H9 (cell line): ENCODE data around the gene RARB. TPM values are rescaled to one million over a fixed set of nuclear protein-coding genes. Genes with fewer than 3 reads are reported as not detected.

Experiments
- DNase-seq: peaks from one replicate; pipeline ENCODE4 v3.0.0-alpha.2; 2017
- H2AFZ ChIP-seq: one replicate; pipeline ENCODE4 v1.6.1; 2013; ENCODE audit warnings: mild to moderate bottlenecking, low read length, control low read depth, moderate library complexity
- H2AK5ac ChIP-seq: 2 replicates; pipeline ENCODE4 v1.6.1; 2013; ENCODE audit warnings: low read length, control low read depth, mixed read lengths; ENCODE audit not compliant: insufficient read length
- H2BK120ac ChIP-seq: one replicate; pipeline ENCODE4 v1.6.1; 2013; ENCODE audit warnings: low read depth, mild to moderate bottlenecking, low read length, control low read depth, inconsistent platforms; ENCODE audit not compliant: poor library complexity, severe bottlenecking
- H2BK12ac ChIP-seq: 2 replicates; pipeline ENCODE4 v1.6.1; 2013; ENCODE audit warnings: low read length, control low read depth, mixed read lengths, low read depth; ENCODE audit not compliant: insufficient read length
- H2BK15ac ChIP-seq: 2 replicates; pipeline ENCODE4 v1.6.1; 2013; ENCODE audit warnings: low read depth, low read length, control low read depth
- H2BK20ac ChIP-seq: one replicate; pipeline ENCODE4 v1.6.1; 2013; ENCODE audit warnings: low read depth, mild to moderate bottlenecking, low read length, control low read depth, inconsistent platforms; ENCODE audit not compliant: poor library complexity, severe bottlenecking
- H2BK5ac ChIP-seq: 2 replicates; pipeline ENCODE4 v1.6.1; 2013; ENCODE audit warnings: low read length, control low read depth, mixed read lengths; ENCODE audit not compliant: insufficient read length
- H3K14ac ChIP-seq: 2 replicates; pipeline ENCODE4 v1.6.1; 2013; ENCODE audit warnings: low read length, control low read depth; ENCODE audit not compliant: insufficient read depth
- H3K18ac ChIP-seq: 2 replicates; pipeline ENCODE4 v1.6.1; 2013; ENCODE audit warnings: low read depth, mild to moderate bottlenecking, mixed read lengths, low read length, control low read depth; ENCODE audit not compliant: insufficient read length
- H3K23ac ChIP-seq: 2 replicates; pipeline ENCODE4 v1.6.1; 2013; ENCODE audit warnings: low read length, control low read depth, mixed read lengths, low read depth; ENCODE audit not compliant: insufficient read length
- H3K23me2 ChIP-seq: 2 replicates; pipeline ENCODE4 v1.6.1; 2013; ENCODE audit warnings: low read depth, mild to moderate bottlenecking, mixed read lengths, low read length, control low read depth; ENCODE audit not compliant: insufficient read length, poor library complexity, severe bottlenecking
- H3K27ac ChIP-seq: 2 replicates; pipeline ENCODE4 v1.5.1; 2013; ENCODE audit warnings: low read length, control low read depth, mixed read lengths, low read depth; ENCODE audit not compliant: insufficient read length
- H3K27me3 ChIP-seq: 2 replicates; pipeline ENCODE4 v1.6.1; 2013; ENCODE audit warnings: low read length, control low read depth, inconsistent platforms; ENCODE audit not compliant: insufficient read depth
- H3K4ac ChIP-seq: 2 replicates; pipeline ENCODE4 v1.6.1; 2013; ENCODE audit warnings: low read depth, mild to moderate bottlenecking, control low read depth, inconsistent platforms, low read length, moderate library complexity
- H3K4me1 ChIP-seq: 2 replicates; pipeline ENCODE4 v1.6.1; 2013; ENCODE audit warnings: low read length, control low read depth, inconsistent platforms; ENCODE audit not compliant: insufficient read depth
- H3K4me2 ChIP-seq: 2 replicates; pipeline ENCODE4 v1.6.1; 2013; ENCODE audit warnings: low read length, control low read depth, mixed read lengths; ENCODE audit not compliant: insufficient read length, insufficient read depth
- H3K56ac ChIP-seq: 2 replicates; pipeline ENCODE4 v1.6.1; 2013; ENCODE audit warnings: low read depth, mild to moderate bottlenecking, mixed read lengths, low read length, control low read depth; ENCODE audit not compliant: insufficient read length
- H3K79me1 ChIP-seq: 2 replicates; pipeline ENCODE4 v1.6.1; 2013; ENCODE audit warnings: low read depth, mild to moderate bottlenecking, moderate library complexity, low read length, control low read depth, inconsistent platforms; ENCODE audit not compliant: insufficient read depth, poor library complexity, severe bottlenecking
- H3K79me2 ChIP-seq: 2 replicates; pipeline ENCODE4 v1.6.1; 2013; ENCODE audit warnings: low read length, control low read depth, inconsistent platforms; ENCODE audit not compliant: insufficient read depth
- H3K9ac ChIP-seq: 2 replicates; pipeline ENCODE4 v1.6.1; 2013; ENCODE audit warnings: low read length, control low read depth, mixed read lengths; ENCODE audit not compliant: insufficient read length; ENCODE audit errors: extremely low read depth
- H3K9me3 ChIP-seq: one replicate; pipeline ENCODE4 v1.6.1; 2013; ENCODE audit warnings: low read depth, low read length, inconsistent platforms; ENCODE audit not compliant: control insufficient read depth
- H3T11ph ChIP-seq: one replicate; pipeline ENCODE4 v1.6.1; 2013; ENCODE audit warnings: mild to moderate bottlenecking, low read length, control low read depth, inconsistent platforms
- H4K20me1 ChIP-seq: one replicate; pipeline ENCODE4 v1.6.1; 2013; ENCODE audit not compliant: control insufficient read depth, insufficient read length, insufficient read depth
- H4K5ac ChIP-seq: 2 replicates; pipeline ENCODE4 v1.6.1; 2013; ENCODE audit warnings: low read depth, mild to moderate bottlenecking, mixed read lengths, low read length, control low read depth; ENCODE audit not compliant: insufficient read length
- H4K8ac ChIP-seq: replicated peaks from 2 replicates; pipeline ENCODE4 v1.6.1; 2013; ENCODE audit warnings: low read length, control low read depth, mixed read lengths, low read depth; ENCODE audit not compliant: insufficient read length
- H4K91ac ChIP-seq: 2 replicates; pipeline ENCODE4 v1.6.1; 2013; ENCODE audit warnings: low read depth, mild to moderate bottlenecking, moderate library complexity, mixed read lengths, low read length, control low read depth; ENCODE audit not compliant: insufficient read length
- H3K27ac Mint-ChIP-seq, 3 experiments: 2 replicates in 2 of 3; 3 replicates in 1 of 3; pipeline ENCODE4 v1.8.0; 2020 to 2021; ENCODE audit warnings: mixed read lengths in 3 of 3, mild to moderate bottlenecking in 1 of 3, moderate library complexity in 1 of 3
- H3K27me3 Mint-ChIP-seq: 2 replicates; pipeline ENCODE4 v1.8.0; 2021; ENCODE audit warnings: low read depth, mild to moderate bottlenecking, moderate library complexity, mixed read lengths
- H3K36me3 Mint-ChIP-seq, 3 experiments: 2 replicates in 2 of 3; 3 replicates in 1 of 3; pipeline ENCODE4 v1.8.0; 2020 to 2021; ENCODE audit warnings: low read depth in 3 of 3, mixed read lengths in 3 of 3; ENCODE audit not compliant: insufficient read depth in 1 of 3
- H3K4me1 Mint-ChIP-seq, 2 experiments: 2 replicates each; pipeline ENCODE4 v1.8.0; 2020; ENCODE audit warnings: mixed read lengths in 2 of 2
- H3K4me3 Mint-ChIP-seq, 2 experiments: 2 replicates in 1 of 2; 3 replicates in 1 of 2; pipeline ENCODE4 v1.8.0; 2020 to 2021; ENCODE audit warnings: mild to moderate bottlenecking in 2 of 2, mixed read lengths in 2 of 2, moderate library complexity in 1 of 2
- H3K9me3 Mint-ChIP-seq, 2 experiments: 2 replicates in 1 of 2; 3 replicates in 1 of 2; pipeline ENCODE4 v1.8.0; 2020; ENCODE audit warnings: mild to moderate bottlenecking in 2 of 2, mixed read lengths in 2 of 2, moderate library complexity in 1 of 2
- CTCF ChIP-seq: fragments of 200-600 bp; sonication (generic); conservative IDR thresholded peaks from 3 replicates; pipeline ENCODE4 v1.8.0; 2021; ENCODE audit warnings: antibody characterized with exemption, mild to moderate bottlenecking
- WGBS: extraction: QIAGEN DNeasy Blood & Tissue Kit; methylation state at CpG from one replicate; pipeline ENCODE4 v1.1.7; 2013; ENCODE audit warnings: missing lambda C conversion rate, low lambda C conversion rate, mixed read lengths; ENCODE audit not compliant: insufficient read length; ENCODE audit errors: extremely low coverage; 5-methylcytosine and 5-hydroxymethylcytosine counted together
- total RNA-seq: library from RNA; stranded (reverse); gene quantifications from 2 replicates; pipeline ENCODE4 v1.2.1, GENCODE V29; 2021

RARB gene
- total RNA-seq, 1 experiment from 2014 or later, result 0.22 TPM

GRCh38 chr3:25580534-25580933, 152.5 kb downstream of the RARB start:
- TF ChIP-seq CTCF, result no peak

More at GRCh38 chr3:25580534-25580933, 152.5 kb downstream of the RARB start:
- Mint-ChIP-seq H3K27ac (no peak overlapping the region; a peak in 1 of 7 replicates), H3K36me3 (no peaks in the 10 kb centered on the region; a peak in 1 of 7 replicates), H3K4me1 (peaks cover 9 to 11% of the 10 kb centered on the region in 2 experiments), H3K27me3 (no peaks in the 10 kb centered on the region), H3K4me3 (no peak overlapping the region), H3K9me3 (no peaks in the 10 kb centered on the region; a peak in 1 of 5 replicates)
- Histone ChIP-seq H2BK20ac (no peak overlapping the region), H3K18ac (no peak overlapping the region), H2BK120ac (no peak overlapping the region), H4K5ac (no peak overlapping the region), H3K4me2 (no peak overlapping the region), H3K27ac (no peak overlapping the region), H3K9ac (no peak overlapping the region), H3K79me1 (no peaks in the 10 kb centered on the region), H3K23me2 (no peaks in the 10 kb centered on the region), H3K27me3 (no peaks in the 10 kb centered on the region), H3K9me3 (no peaks in the 10 kb centered on the region), H2AFZ (no peak overlapping the region), H3T11ph (no peak overlapping the region), H3K23ac (no peak overlapping the region), H2BK15ac (no peak overlapping the region), H2AK5ac (no peak overlapping the region), H2BK12ac (no peak overlapping the region), H3K79me2 (no peaks in the 10 kb centered on the region), H2BK5ac (no peak overlapping the region), H3K56ac (no peak overlapping the region), H3K4me1 (no peaks in the 10 kb centered on the region), H3K4ac (no peak overlapping the region), H4K91ac (no peak overlapping the region), H3K14ac (no peak overlapping the region), H4K8ac (no peak overlapping the region), H4K20me1 (no peaks in the 10 kb centered on the region)
- no CpG with 5 or more reads among the region's 8 CpGs for WGBS
- DNase-seq, result no peak
